ENCODE data around the gene CELSR2. TPM values are rescaled to one million over a fixed set of nuclear protein-coding genes. Genes with fewer than 3 reads are reported as not detected.
A peak's percentile ranks its signal among the peaks of the same experiment; 100 is the strongest.

CELSR2 gene
- total and polyA plus RNA-seq, 2 of the 8 experiments (the other 6 are each of a cell fraction or from before 2014, with no cell fraction given) = 12.0 to 27.7 TPM

GRCh38 chr1:109225711-109226445 lies 23.5 kb upstream of the CELSR2 start:
- peaks cover 5 to 28% (median 12%) of the 10 kb centered on the region in 4 experiments for H3K4me1 ChIP-seq (replicated peaks in 1 of 4; ENCODE audit: control insufficient read depth in 3 of 4, insufficient read depth in 4 of 4, low read length in 3 of 4)
- H2BK5ac ChIP-seq (ENCODE audit: low read depth, low read length) = no peak overlapping the region
- no peak overlapping the region for H2BK120ac ChIP-seq (replicated peaks; ENCODE audit: low read depth, low read length)
- H2BK15ac ChIP-seq (ENCODE audit: low read length) = no peak overlapping the region
- H3K23me2 ChIP-seq (ENCODE audit: low read depth, low read length) = peaks cover 4% of the 10 kb centered on the region; the same call in 1 of the 2 replicates
- no peak overlapping the region for H3K4ac ChIP-seq (replicated peaks; ENCODE audit: insufficient read length, low read depth, low read length)
- peak overlapping the region; percentile 22 to 55; a peak in 2 of 4 replicates for H3K4me2 ChIP-seq (ENCODE audit: insufficient read depth in 1 of 2, low read depth in 2 of 2, low read length in 2 of 2)
- H3K14ac ChIP-seq (ENCODE audit: insufficient read length) = no peak overlapping the region
- H3K36me3 ChIP-seq (ENCODE audit: control insufficient read depth in 2 of 4, insufficient read depth in 4 of 4, low read length in 3 of 4) = peaks cover 0 to 51% (median 0%) of the 10 kb centered on the region in 4 experiments; a peak in 2 of 8 replicates
- ChIA-PET CTCF (ENCODE audit: partially characterized antibody) (interaction anchor here (0.9 to 3.8 kb wide), 6 partner anchors 14 to 38 kb away, joined by 3 to 29 read pairs (median 5); no protein-coding TSS in a partner anchor), POLR2A (ENCODE audit: partially characterized antibody) (interaction anchor here (1.1 to 3.9 kb wide), 4 partner anchors 11 to 22 kb away, joined by 4 to 45 read pairs (median 14); partner anchors contain the start of gene SARS1)
- peaks cover 0 to 47% of the 10 kb centered on the region in 2 experiments; a peak in 2 of 4 replicates for H3K79me2 ChIP-seq (ENCODE audit: control insufficient read depth in 1 of 2, insufficient read depth in 2 of 2, low read length in 2 of 2)
- no peak overlapping the region for H3K56ac ChIP-seq (replicated peaks; ENCODE audit: insufficient read length, low read depth, low read length)
- H4K8ac ChIP-seq (ENCODE audit: extremely low read depth, insufficient read depth, low read length) = no peak overlapping the region
- H4K20me1 ChIP-seq (replicated peaks in 1 of 2; ENCODE audit: control insufficient read depth in 1 of 2, insufficient read depth in 2 of 2, low read length in 2 of 2) = no peaks in the 10 kb centered on the region
- no peaks in the 10 kb centered on the region for H3K27me3 ChIP-seq (replicated peaks in 1 of 4; ENCODE audit: control insufficient read depth in 3 of 4, extremely low read depth in 1 of 4, insufficient read depth in 3 of 4, low read length in 3 of 4)
- no peaks in the 10 kb centered on the region; the same call in 1 of the 2 replicates for H3K79me1 ChIP-seq (ENCODE audit: low read depth, low read length)
- no peak overlapping the region for H3K27ac ChIP-seq (ENCODE audit: low read depth, low read length)
- no peak for DNase-seq (ENCODE audit: low read depth in 1 of 2, low spot score in 2 of 2)
- H3K9ac ChIP-seq (replicated peaks in 1 of 4; ENCODE audit: extremely low read depth in 1 of 4, low read depth in 3 of 4, low read length in 3 of 4) = no peak overlapping the region
- no peak overlapping the region for H3K18ac ChIP-seq (ENCODE audit: extremely low read depth, low read length)
- 93% methylated on average over 4 of the region's 5 CpGs; no CpG with 5 or more reads in 1 of the 2 experiments for WGBS, 2 experiments (ENCODE audit: extremely low coverage in 1 of 2, insufficient coverage in 1 of 2, insufficient read length in 1 of 2, insufficient replicate concordance in 2 of 2, low coverage in 1 of 2, low lambda C conversion rate in 2 of 2, missing lambda C conversion rate in 1 of 2)
- no peak overlapping the region for H3K23ac ChIP-seq (ENCODE audit: insufficient read length)
- H3K9me3 ChIP-seq (ENCODE audit: insufficient read depth in 2 of 2, low read depth in 1 of 2, low read length in 1 of 2) = no peaks in the 10 kb centered on the region
- FAIRE-seq = no peak
- TF ChIP-seq POLR2A (IDR thresholded peaks at IDR 0.05; ENCODE audit: control extremely low read depth in 1 of 2, low read depth in 2 of 2, low read length in 2 of 2) (no peak), E2F6 (IDR thresholded peaks at IDR 0.05) (no peak)
- H2AFZ ChIP-seq (ENCODE audit: low read length) = no peak overlapping the region
- no peak overlapping the region for H2BK12ac ChIP-seq (ENCODE audit: low read depth, low read length)
- no peak overlapping the region for H3K4me3 ChIP-seq (ENCODE audit: extremely low read depth in 1 of 4, insufficient read depth in 2 of 4, low read depth in 3 of 4, low read length in 4 of 4)
- no peak overlapping the region for H4K91ac ChIP-seq (replicated peaks; ENCODE audit: insufficient read length, low read length)
- H2BK20ac ChIP-seq (ENCODE audit: low read length) = no peak overlapping the region
- H4K5ac ChIP-seq (ENCODE audit: insufficient read length, low read depth, low read length) = no peak overlapping the region
- no peak overlapping the region for H2AK5ac ChIP-seq (ENCODE audit: low read depth, low read length)

Measured in H1 (cell line).